Tibial artery (tissue), 4 donors: ENCODE results near the gene HTR3B.
A peak's percentile ranks its signal among the peaks of the same experiment; 100 is the strongest.

ENCODE experiments used
- DNase-seq, 2 donors: peaks; one replicate each; pipeline ENCODE4 v3.0.0-alpha.2; 2019
- H3K27ac ChIP-seq, 2 donors: fragments of 200-600 bp; sonication (generic) in 1 of 2; 1 replicate in 1 of 2; 2 replicates in 1 of 2; pipeline ENCODE4 v1.5.1; 2018 to 2019; ENCODE audit warnings: mild to moderate bottlenecking in 1 of 2
- H3K27me3 ChIP-seq, 2 donors: fragments of 200-600 bp; sonication (generic) in 1 of 2; one replicate each; pipeline versions ENCODE4 v1.5.1 to v1.6.0; 2016 to 2019
- H3K36me3 ChIP-seq, 3 donors: fragments of 200-600 bp; sonication (generic) in 2 of 3; one replicate each; pipeline ENCODE4 v1.5.1; 2016 to 2019; ENCODE audit warnings: mild to moderate bottlenecking in 2 of 3
- H3K4me1 ChIP-seq, 4 donors: fragments of 200-600 bp; sonication (generic) in 2 of 4; 1 replicate in 3 of 4; 2 replicates in 1 of 4; pipeline ENCODE4 v1.5.1; 2016 to 2019
- H3K4me3 ChIP-seq, 2 donors: fragments of 200-600 bp; sonication (generic) in 1 of 2; 1 replicate in 1 of 2; 2 replicates in 1 of 2; pipeline ENCODE4 v1.5.1; 2018 to 2019; ENCODE audit warnings: mild to moderate bottlenecking in 2 of 2
- H3K9me3 ChIP-seq, 3 donors: fragments of 200-600 bp; sonication (generic) in 1 of 3; one replicate each; pipeline ENCODE4 v1.5.1; 2016 to 2019
- CTCF ChIP-seq, 2 experiments: fragments of 200-600 bp in 1 of 2; fragments of 450-650 bp in 1 of 2; IDR thresholded peaks; one replicate each; pipeline ENCODE4 v1.5.1; 2017 to 2019; ENCODE audit warnings: antibody characterized with exemption in 2 of 2, mild to moderate bottlenecking in 1 of 2, moderate library complexity in 1 of 2
- intact Hi-C: fragments of 100-400 bp; cut with DNase I; formaldehyde crosslinking; loops from one replicate; pipeline ENCODE4 v1.15.0; 2023; ENCODE audit warnings: low total_unique reads

HTR3B gene

GRCh38 chr11:113992459-113993110 is 88.0 kb downstream of the HTR3B start:
- Histone ChIP-seq H3K27ac (no peak overlapping the region), H3K27me3 (peaks cover 0 to 33% of the 10 kb centered on the region in 2 donors), H3K36me3 (no peaks in the 10 kb centered on the region), H3K4me3 (no peak overlapping the region), H3K4me1 (no peaks in the 10 kb centered on the region), H3K9me3 (no peaks in the 10 kb centered on the region)
- no peak for DNase-seq
- intact Hi-C loops: loop anchor here (5.0 to 10.0 kb wide), 2 partner anchors 65 to 98 kb away; partner anchors contain the start of gene ZBTB16
- no peak for TF ChIP-seq CTCF (IDR thresholded peaks at IDR 0.05)

DNA sequence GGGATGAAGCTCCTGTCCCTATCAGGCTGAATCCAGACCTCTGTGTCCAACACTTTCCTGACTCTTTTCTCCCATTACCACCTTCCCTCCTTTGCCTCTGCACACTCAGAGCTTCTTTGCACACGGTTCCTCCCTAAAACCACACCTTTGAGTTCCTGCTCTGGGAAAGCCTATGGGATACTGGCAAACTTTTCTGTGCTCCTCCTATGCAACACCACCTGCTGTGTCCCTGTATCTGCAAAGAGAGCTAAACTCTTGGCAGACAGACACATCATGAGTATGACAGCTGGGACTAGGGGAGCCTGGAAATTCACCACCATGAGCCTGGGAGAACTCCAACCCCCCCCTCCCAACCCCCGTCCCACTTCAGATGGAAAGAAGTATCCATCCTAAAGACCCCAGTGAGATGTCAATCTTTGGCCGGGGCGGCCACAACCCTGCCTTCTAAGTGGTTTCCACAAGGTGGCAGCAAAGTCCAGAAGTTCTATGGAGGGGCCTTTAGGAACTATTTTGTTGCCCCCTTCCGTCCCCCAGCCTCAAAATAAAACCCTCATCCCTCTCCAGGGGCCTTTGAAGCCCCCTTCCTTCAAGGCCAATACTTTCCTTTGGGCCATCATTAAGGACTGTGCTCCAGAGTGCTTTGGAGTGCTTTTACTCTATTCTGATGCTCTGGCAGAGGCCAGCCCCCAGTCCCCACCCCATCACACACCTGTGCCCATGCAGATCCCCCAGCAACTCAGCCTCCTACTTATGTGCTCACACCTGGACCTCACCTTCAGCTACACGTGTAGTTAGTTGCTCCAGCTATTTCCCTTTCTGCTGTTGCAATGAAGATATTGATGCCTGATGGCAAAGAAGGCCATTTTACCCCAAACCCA is 89.7 kb downstream of the HTR3B start:
- DNase-seq: no peak
- TF ChIP-seq CTCF (IDR thresholded peaks at IDR 0.05): peak; percentile 69 to 71
- Histone ChIP-seq H3K27ac (no peak overlapping the region), H3K9me3 (no peaks in the 10 kb centered on the region), H3K4me1 (no peaks in the 10 kb centered on the region), H3K4me3 (no peak overlapping the region), H3K27me3 (peaks cover 0 to 40% of the 10 kb centered on the region in 2 donors), H3K36me3 (no peaks in the 10 kb centered on the region)
- intact Hi-C loops: loop anchor here (5.0 to 10.0 kb wide), 2 partner anchors 63 to 100 kb away; partner anchors contain the start of gene ZBTB16
